Endodermal cell (in vitro differentiated cells): ENCODE results near the gene SGMS1. TPM values are rescaled to one million over a fixed set of nuclear protein-coding genes. Genes with fewer than 3 reads are reported as not detected.

ENCODE experiments used
- DNase-seq: peaks from one replicate; pipeline ENCODE4 v3.0.0-alpha.2; 2017
- H3K27ac ChIP-seq: 2 replicates; pipeline ENCODE4 v1.5.1; 2013; ENCODE audit warnings: mild to moderate bottlenecking, low read depth, low read length, moderate library complexity
- H3K27me3 ChIP-seq: 2 replicates; pipeline ENCODE4 v1.6.1; 2013; ENCODE audit warnings: mild to moderate bottlenecking, low read length, moderate library complexity; ENCODE audit not compliant: insufficient read depth, control insufficient read depth, poor library complexity, severe bottlenecking
- H3K36me3 ChIP-seq: 2 replicates; pipeline ENCODE4 v1.7.0; 2013; ENCODE audit warnings: mild to moderate bottlenecking, low read length, moderate library complexity; ENCODE audit not compliant: control insufficient read depth, insufficient read depth
- H3K4me1 ChIP-seq: one replicate; pipeline ENCODE4 v1.7.0; 2013; ENCODE audit warnings: low read length; ENCODE audit not compliant: control insufficient read depth, insufficient read depth
- H3K4me3 ChIP-seq: 2 replicates; pipeline ENCODE4 v1.5.1; 2013; ENCODE audit warnings: mild to moderate bottlenecking, low read length, moderate library complexity
- H3K9ac ChIP-seq: 2 replicates; pipeline ENCODE4 v1.6.1; 2013; ENCODE audit warnings: mild to moderate bottlenecking, low read length, moderate library complexity; ENCODE audit not compliant: poor library complexity, severe bottlenecking; ENCODE audit errors: extremely low read depth
- H3K9me3 ChIP-seq: 2 replicates; pipeline ENCODE4 v1.6.1; 2013; ENCODE audit warnings: mild to moderate bottlenecking, low read length, moderate library complexity; ENCODE audit not compliant: control insufficient read depth
- H3K27ac Mint-ChIP-seq: 2 replicates; pipeline ENCODE4 v1.8.0; 2020; ENCODE audit warnings: mixed read lengths
- H3K27me3 Mint-ChIP-seq: 2 replicates; pipeline ENCODE4 v1.8.0; 2021; ENCODE audit warnings: mild to moderate bottlenecking, mixed read lengths; ENCODE audit not compliant: insufficient read depth
- H3K36me3 Mint-ChIP-seq: 2 replicates; pipeline ENCODE4 v1.8.0; 2020; ENCODE audit warnings: low read depth, mixed read lengths
- H3K4me1 Mint-ChIP-seq: 2 replicates; pipeline ENCODE4 v1.8.0; 2020; ENCODE audit warnings: mixed read lengths
- H3K4me3 Mint-ChIP-seq: 2 replicates; pipeline ENCODE4 v1.8.0; 2020; ENCODE audit warnings: mild to moderate bottlenecking, moderate library complexity, mixed read lengths
- H3K9me3 Mint-ChIP-seq: 2 replicates; pipeline ENCODE4 v1.8.0; 2020; ENCODE audit warnings: mild to moderate bottlenecking, mixed read lengths
- CTCF ChIP-seq: fragments of 200-600 bp; sonication (generic); conservative IDR thresholded peaks from 2 replicates; pipeline ENCODE4 v1.5.0; 2021; ENCODE audit warnings: antibody characterized with exemption, mild to moderate bottlenecking
- WGBS, 2 experiments: methylation state at CpG; one replicate each; pipeline versions ENCODE4 v1.1.5 to v1.1.7; 2013; ENCODE audit warnings: missing lambda C conversion rate in 2 of 2, mixed read lengths in 1 of 2; ENCODE audit not compliant: insufficient coverage in 1 of 2, insufficient read length in 1 of 2; 5-methylcytosine and 5-hydroxymethylcytosine counted together
- total RNA-seq, 2 donors: library from RNA; stranded (reverse); fragmentation: NEBNext Ultra II Directional in 1 of 2; extraction: Animal tissue kit (Norgen Biotek cat#: 25700) in 1 of 2; gene quantifications; 2 replicates in 1 of 2; 3 replicates in 1 of 2; pipeline ENCODE4 v1.2.1, GENCODE V29; 2021

Gene SGMS1
- total RNA-seq, 2 donors from 2014 or later, result 12.0 to 14.3 TPM

GRCh38 chr10:50600286-50600685 lies 23.5 kb downstream of the SGMS1 start:
- Histone ChIP-seq H3K4me1 (peaks cover 16% of the 10 kb centered on the region), H3K4me3 (no peak overlapping the region), H3K36me3 (no peaks in the 10 kb centered on the region), H3K9me3 (no peaks in the 10 kb centered on the region), H3K27ac (no peak overlapping the region), H3K9ac (no peak overlapping the region), H3K27me3 (no peaks in the 10 kb centered on the region)
- no peak for TF ChIP-seq CTCF
- H3K27ac Mint-ChIP-seq, result no peak overlapping the region
- no peak for DNase-seq
- no peak overlapping the region for H3K4me3 Mint-ChIP-seq
- H3K4me1 Mint-ChIP-seq, result peaks cover 32% of the 10 kb centered on the region
- no peaks in the 10 kb centered on the region for H3K27me3 Mint-ChIP-seq
- WGBS, 2 experiments, result 100% methylated on average over 1 of the region's 1 CpG; no CpG with 5 or more reads in 1 of the 2 experiments
- no peaks in the 10 kb centered on the region for H3K36me3 Mint-ChIP-seq
- no peaks in the 10 kb centered on the region for H3K9me3 Mint-ChIP-seq

- H3K27me3 Mint-ChIP-seq, result no peaks in the 10 kb centered on the region
- no peak for DNase-seq
- H3K27ac ChIP-seq, result no peak overlapping the region
These were observed 26.9 kb downstream of the SGMS1 start for GRCh38 chr10:50596897-50597296.

GRCh38 chr10:50596456-50596855 lies 27.3 kb downstream of the SGMS1 start:
- Mint-ChIP-seq H3K36me3 (no peaks in the 10 kb centered on the region), H3K27ac (no peak overlapping the region), H3K4me3 (no peak overlapping the region), H3K9me3 (no peaks in the 10 kb centered on the region), H3K4me1 (peaks cover 4% of the 10 kb centered on the region), H3K27me3 (no peaks in the 10 kb centered on the region)
- H3K9me3 ChIP-seq, result no peaks in the 10 kb centered on the region
- 97% methylated on average over 2 of the region's 2 CpGs; no CpG with 5 or more reads in 1 of the 2 experiments for WGBS, 2 experiments
- H3K27me3 ChIP-seq, result no peaks in the 10 kb centered on the region
- no peak overlapping the region for H3K9ac ChIP-seq
- H3K36me3 ChIP-seq, result no peaks in the 10 kb centered on the region
- no peak overlapping the region for H3K27ac ChIP-seq
- DNase-seq, result no peak
- H3K4me1 ChIP-seq, result no peaks in the 10 kb centered on the region
- TF ChIP-seq CTCF, result no peak
- no peak overlapping the region for H3K4me3 ChIP-seq

More at GRCh38 chr10:50596897-50597296, 26.9 kb downstream of the SGMS1 start:
- Histone ChIP-seq H3K9me3 (no peaks in the 10 kb centered on the region), H3K9ac (no peak overlapping the region), H3K4me1 (no peaks in the 10 kb centered on the region), H3K4me3 (no peak overlapping the region), H3K27me3 (no peaks in the 10 kb centered on the region), H3K36me3 (no peaks in the 10 kb centered on the region)
- no peaks in the 10 kb centered on the region for H3K36me3 Mint-ChIP-seq
- 85 to 99% methylated on average over 2 to 3 of the region's 3 CpGs for WGBS, 2 experiments
- no peak for TF ChIP-seq CTCF
- peaks cover 4% of the 10 kb centered on the region for H3K4me1 Mint-ChIP-seq
- H3K27ac Mint-ChIP-seq, result no peak overlapping the region
- H3K9me3 Mint-ChIP-seq, result no peaks in the 10 kb centered on the region
- no peak overlapping the region for H3K4me3 Mint-ChIP-seq
